Placental pericyte (primary cell): ENCODE data around the gene PTPRA. TPM values are rescaled to one million over a fixed set of nuclear protein-coding genes. Genes with fewer than 3 reads are reported as not detected.

Experiments used
- total RNA-seq: library from RNA; depleted of rRNA; stranded (reverse); fragments of >200 nt; gene quantifications from 2 replicates; pipeline ENCODE4 v1.2.3, GENCODE V29; 2012

PTPRA gene
- 29.1 and 40.9 TPM in 2 replicates for total RNA-seq

GRCh38 chr20:2873010-2873746 is at the start of gene PTPRA:
Gene PTPRA, plus strand, starts transcription at chr20:2873481. Its CDS starts 90,797 bp downstream, at chr20:2964278.

GRCh38 chr20:2840138-2840966 is 32.9 kb upstream of the PTPRA start, which contains the start of the genes PCED1A and VPS16:
Gene PCED1A, minus strand, starts transcription at chr20:2840655. Its CDS starts 743 bp downstream, at chr20:2839912.
Gene VPS16, plus strand, starts transcription at chr20:2840745. Its CDS starts 30 bp downstream, at chr20:2840775.

GRCh38 chr20:3043322-3043721 is 170.0 kb downstream of the PTPRA start, which contains the start of gene GNRH2:
Gene GNRH2, plus strand, starts transcription at chr20:3043622. Its CDS starts 793 bp downstream, at chr20:3044415.

GRCh38 chr20:3045816-3046676 is 172.8 kb downstream of the PTPRA start, which contains the start of gene MRPS26:
Gene MRPS26, plus strand, starts transcription at chr20:3046052. Its CDS starts 17 bp downstream, at chr20:3046069.

GRCh38 chr20:3071610-3072529 is 198.6 kb downstream of the PTPRA start, which contains the start of gene OXT:
Gene OXT, plus strand, starts transcription at chr20:3071620. Its CDS starts 36 bp downstream, at chr20:3071656.

GRCh38 chr20:3084283-3084985 is 211.2 kb downstream of the PTPRA start, which contains the start of gene AVP:
Gene AVP, minus strand, starts transcription at chr20:3084724. Its CDS starts 50 bp downstream, at chr20:3084674.

Other genes with a start within 250 kb of the PTPRA start
- gene NOP56, start 220.8 kb upstream of the PTPRA start, total RNA-seq: 148 and 182 TPM in 2 replicates
- 98.4 and 113 TPM in 2 replicates for gene IDH3B, start 209.3 kb upstream of the PTPRA start, total RNA-seq
- 1.0 and 1.1 TPM in 2 replicates for gene EBF4, start 180.7 kb upstream of the PTPRA start, total RNA-seq
- gene CPXM1, start 72.9 kb upstream of the PTPRA start, total RNA-seq: 0.72 and 1.5 TPM in 2 replicates
- not detected in 2 replicates for gene C20orf141, start 58.5 kb upstream of the PTPRA start, total RNA-seq
- gene TMEM239, start 57.1 kb upstream of the PTPRA start, total RNA-seq: not detected in 2 replicates
- gene PCED1A, start 32.8 kb upstream of the PTPRA start, total RNA-seq: 23.0 TPM in 2 replicates
- 30.0 and 48.0 TPM in 2 replicates for gene VPS16, start 32.7 kb upstream of the PTPRA start, total RNA-seq
- 0.29 TPM in 1 of 2 replicates, not detected in the other for gene GNRH2, start 170.1 kb downstream of the PTPRA start, total RNA-seq
- gene MRPS26, start 172.6 kb downstream of the PTPRA start, total RNA-seq: 27.8 and 28.4 TPM in 2 replicates
- gene OXT, start 198.1 kb downstream of the PTPRA start, total RNA-seq: not detected in 2 replicates
- not detected in 2 replicates for gene AVP, start 211.2 kb downstream of the PTPRA start, total RNA-seq